HEK293 (cell line): Measurements from ENCODE around the gene TMEM231.

Source experiments
- CTCF ChIA-PET: fragments of 350-600 bp; formaldehyde crosslinking; extraction: SDS; loops from one replicate; lab custom pipeline; 2021; ENCODE audit warnings: antibody characterized with exemption; lab: Yijun Ruan, JAX
- POLR2A ChIA-PET: fragments of 300-600 bp; formaldehyde crosslinking; extraction: SDS; loops from one replicate; lab custom pipeline; 2020; ENCODE audit warnings: antibody characterized with exemption, inconsistent platforms; lab: Yijun Ruan, JAX
- H3K27ac ChIP-seq: fragments of 200-500 bp; sonication (Bioruptor generic); 2 replicates; pipeline ENCODE4 v1.5.1; 2014; ENCODE audit warnings: low read depth, low read length, control low read depth, inconsistent platforms; ENCODE audit errors: extremely low read depth
- H3K36me3 ChIP-seq, 2 experiments: fragments of 200-500 bp in 1 of 2; sonication (Bioruptor generic) in 1 of 2; 1 replicate in 1 of 2; 2 replicates in 1 of 2; pipeline ENCODE4 v1.5.1; 2014 to 2017; ENCODE audit warnings: inconsistent platforms in 2 of 2, low read length in 2 of 2; ENCODE audit not compliant: control insufficient read depth in 2 of 2, insufficient read depth in 1 of 2
- H3K4me1 ChIP-seq: fragments of 200-500 bp; sonication (Bioruptor generic); 2 replicates; pipeline ENCODE4 v1.5.1; 2014; ENCODE audit warnings: mild to moderate bottlenecking, low read length, inconsistent platforms; ENCODE audit not compliant: control insufficient read depth, insufficient read depth
- H3K4me3 ChIP-seq: 2 replicates; pipeline ENCODE4 v1.5.1; 2011; ENCODE audit warnings: low read depth, mild to moderate bottlenecking, control low read depth, low read length, moderate library complexity
- H3K9me3 ChIP-seq: fragments of 200-500 bp; sonication (Bioruptor generic); 2 replicates; pipeline ENCODE4 v1.5.1; 2014; ENCODE audit warnings: low read depth, low read length, inconsistent platforms; ENCODE audit not compliant: control insufficient read depth, insufficient read depth
- BCL11A ChIP-seq: fragments of 450-650 bp; formaldehyde crosslinking; IDR thresholded peaks from 2 replicates; pipeline ENCODE4 v1.5.1; 2016; ENCODE audit warnings: low read depth, missing biosample characterization, missing genetic modification characterization
- HOXC10 ChIP-seq: sonication (generic); formaldehyde crosslinking; IDR thresholded peaks from 2 replicates; pipeline ENCODE4 v1.8.1; 2023; ENCODE audit warnings: mild to moderate bottlenecking, missing genetic modification reagents
- HOXD13 ChIP-seq: sonication (generic); formaldehyde crosslinking; IDR thresholded peaks from 2 replicates; pipeline ENCODE4 v1.8.0; 2022; ENCODE audit warnings: missing genetic modification reagents, borderline replicate concordance
- RBAK ChIP-seq: fragments of 450-650 bp; formaldehyde crosslinking; IDR thresholded peaks from 2 replicates; pipeline ENCODE4 v1.5.1; 2016; ENCODE audit warnings: missing biosample characterization, missing genetic modification characterization
- SP7 ChIP-seq: fragments of 450-650 bp; formaldehyde crosslinking; IDR thresholded peaks from 2 replicates; pipeline ENCODE4 v1.5.1; 2016; ENCODE audit warnings: missing biosample characterization, missing genetic modification characterization
- TCF7L2 ChIP-seq: IDR thresholded peaks from 2 replicates; pipeline ENCODE4 v1.6.1; 2011; ENCODE audit warnings: low read depth, mild to moderate bottlenecking, inconsistent platforms, low read length, moderate library complexity, borderline replicate concordance
- ZBTB17 ChIP-seq: fragments of 450-650 bp; formaldehyde crosslinking; IDR thresholded peaks from 2 replicates; pipeline ENCODE4 v1.5.1; 2016; ENCODE audit warnings: missing biosample characterization, missing genetic modification characterization
- ZBTB48 ChIP-seq: fragments of 450-650 bp; formaldehyde crosslinking; IDR thresholded peaks from 2 replicates; pipeline ENCODE4 v1.5.1; 2016; ENCODE audit warnings: missing biosample characterization, missing genetic modification characterization
- ZFP37 ChIP-seq: fragments of 450-650 bp; formaldehyde crosslinking; IDR thresholded peaks from 2 replicates; pipeline ENCODE4 v1.5.1; 2016; ENCODE audit warnings: missing biosample characterization, missing genetic modification characterization
- ZFP41 ChIP-seq: fragments of 450-650 bp; formaldehyde crosslinking; IDR thresholded peaks from 2 replicates; pipeline ENCODE4 v1.5.1; 2016; ENCODE audit warnings: missing biosample characterization, missing genetic modification characterization, borderline replicate concordance
- ZNF157 ChIP-seq: fragments of 450-650 bp; formaldehyde crosslinking; IDR thresholded peaks from 2 replicates; pipeline ENCODE4 v1.5.1; 2016; ENCODE audit warnings: missing biosample characterization, missing genetic modification characterization
- ZNF280D ChIP-seq: fragments of 450-650 bp; formaldehyde crosslinking; IDR thresholded peaks from 2 replicates; pipeline ENCODE4 v1.5.1; 2016; ENCODE audit warnings: missing biosample characterization, missing genetic modification characterization
- ZNF366 ChIP-seq: fragments of 450-650 bp; formaldehyde crosslinking; conservative IDR thresholded peaks from 2 replicates; pipeline ENCODE4 v1.5.1; 2016; ENCODE audit warnings: missing biosample characterization, missing genetic modification characterization
- ZNF404 ChIP-seq: fragments of 450-650 bp; formaldehyde crosslinking; IDR thresholded peaks from 2 replicates; pipeline ENCODE4 v1.5.1; 2017; ENCODE audit warnings: missing biosample characterization, missing genetic modification characterization
- ZNF433 ChIP-seq: fragments of 450-650 bp; formaldehyde crosslinking; IDR thresholded peaks from 2 replicates; pipeline ENCODE4 v1.5.1; 2016; ENCODE audit warnings: missing biosample characterization, missing genetic modification characterization, low read depth
- ZNF521 ChIP-seq: fragments of 450-650 bp; formaldehyde crosslinking; IDR thresholded peaks from 2 replicates; pipeline ENCODE4 v1.5.1; 2017; ENCODE audit warnings: missing biosample characterization, mild to moderate bottlenecking, missing genetic modification characterization
- ZNF548 ChIP-seq: fragments of 450-650 bp; formaldehyde crosslinking; IDR thresholded peaks from 2 replicates; pipeline ENCODE4 v1.5.1; 2016; ENCODE audit warnings: missing biosample characterization, missing genetic modification characterization
- ZNF585B ChIP-seq: fragments of 450-650 bp; formaldehyde crosslinking; IDR thresholded peaks from 2 replicates; pipeline ENCODE4 v1.5.1; 2016; ENCODE audit warnings: missing biosample characterization, missing genetic modification characterization
- ZNF623 ChIP-seq: fragments of 450-650 bp; formaldehyde crosslinking; IDR thresholded peaks from 2 replicates; pipeline ENCODE4 v1.5.1; 2016; ENCODE audit warnings: missing biosample characterization, missing genetic modification characterization
- ZNF626 ChIP-seq: fragments of 450-650 bp; sonication (Bioruptor Pico); formaldehyde crosslinking; IDR thresholded peaks from 2 replicates; pipeline ENCODE4 v1.5.1; 2018; ENCODE audit warnings: missing biosample characterization, missing genetic modification characterization, inconsistent platforms
- ZNF660 ChIP-seq: fragments of 450-650 bp; IDR thresholded peaks from 2 replicates; pipeline ENCODE4 v1.5.1; 2018; ENCODE audit warnings: missing biosample characterization, mild to moderate bottlenecking, missing genetic modification characterization
- ZNF707 ChIP-seq: fragments of 450-650 bp; formaldehyde crosslinking; IDR thresholded peaks from 2 replicates; pipeline ENCODE4 v1.5.1; 2016; ENCODE audit warnings: missing biosample characterization, missing genetic modification characterization
- ZNF768 ChIP-seq: fragments of 450-650 bp; formaldehyde crosslinking; IDR thresholded peaks from 2 replicates; pipeline ENCODE4 v1.5.1; 2018; ENCODE audit warnings: missing biosample characterization, mild to moderate bottlenecking, missing genetic modification characterization
- ZNF776 ChIP-seq: fragments of 450-650 bp; formaldehyde crosslinking; IDR thresholded peaks from 2 replicates; pipeline ENCODE4 v1.5.0; 2017; ENCODE audit warnings: missing biosample characterization, missing genetic modification characterization, borderline replicate concordance
- TF ChIP-seq, protein P1 (sequence below): fragments of 450-650 bp; formaldehyde crosslinking; conservative IDR thresholded peaks from 2 replicates; pipeline ENCODE4 v1.5.1; 2016; ENCODE audit warnings: low read depth, missing biosample characterization, missing genetic modification characterization
- TF ChIP-seq, protein P2 (sequence below): fragments of 450-650 bp; IDR thresholded peaks from 2 replicates; pipeline ENCODE4 v1.5.1; 2018; ENCODE audit warnings: missing biosample characterization, mild to moderate bottlenecking, missing genetic modification characterization
- TF ChIP-seq, protein P3 (sequence below): fragments of 450-650 bp; formaldehyde crosslinking; IDR thresholded peaks from 2 replicates; pipeline ENCODE4 v1.5.1; 2016; ENCODE audit warnings: missing biosample characterization, missing genetic modification characterization

Gene TMEM231

GRCh38 chr16:75575958-75576357 lies 19.9 kb upstream of the TMEM231 start (continued):
- TF ChIP-seq, protein P1, sequence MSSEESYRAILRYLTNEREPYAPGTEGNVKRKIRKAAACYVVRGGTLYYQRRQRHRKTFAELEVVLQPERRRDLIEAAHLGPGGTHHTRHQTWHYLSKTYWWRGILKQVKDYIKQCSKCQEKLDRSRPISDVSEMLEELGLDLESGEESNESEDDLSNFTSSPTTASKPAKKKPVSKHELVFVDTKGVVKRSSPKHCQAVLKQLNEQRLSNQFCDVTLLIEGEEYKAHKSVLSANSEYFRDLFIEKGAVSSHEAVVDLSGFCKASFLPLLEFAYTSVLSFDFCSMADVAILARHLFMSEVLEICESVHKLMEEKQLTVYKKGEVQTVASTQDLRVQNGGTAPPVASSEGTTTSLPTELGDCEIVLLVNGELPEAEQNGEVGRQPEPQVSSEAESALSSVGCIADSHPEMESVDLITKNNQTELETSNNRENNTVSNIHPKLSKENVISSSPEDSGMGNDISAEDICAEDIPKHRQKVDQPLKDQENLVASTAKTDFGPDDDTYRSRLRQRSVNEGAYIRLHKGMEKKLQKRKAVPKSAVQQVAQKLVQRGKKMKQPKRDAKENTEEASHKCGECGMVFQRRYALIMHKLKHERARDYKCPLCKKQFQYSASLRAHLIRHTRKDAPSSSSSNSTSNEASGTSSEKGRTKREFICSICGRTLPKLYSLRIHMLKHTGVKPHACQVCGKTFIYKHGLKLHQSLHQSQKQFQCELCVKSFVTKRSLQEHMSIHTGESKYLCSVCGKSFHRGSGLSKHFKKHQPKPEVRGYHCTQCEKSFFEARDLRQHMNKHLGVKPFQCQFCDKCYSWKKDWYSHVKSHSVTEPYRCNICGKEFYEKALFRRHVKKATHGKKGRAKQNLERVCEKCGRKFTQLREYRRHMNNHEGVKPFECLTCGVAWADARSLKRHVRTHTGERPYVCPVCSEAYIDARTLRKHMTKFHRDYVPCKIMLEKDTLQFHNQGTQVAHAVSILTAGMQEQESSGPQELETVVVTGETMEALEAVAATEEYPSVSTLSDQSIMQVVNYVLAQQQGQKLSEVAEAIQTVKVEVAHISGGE, result no peak
- no peak for TF ChIP-seq HOXD13 (CRISPR knock-in tag)
- no peak for TF ChIP-seq TCF7L2
- TF ChIP-seq ZNF623 (tag by site-specific recombination), result no peak
- TF ChIP-seq ZBTB17 (tag by site-specific recombination), result no peak
- TF ChIP-seq RBAK (tag by site-specific recombination), result no peak
- TF ChIP-seq ZNF585B (tag by site-specific recombination), result no peak
- TF ChIP-seq ZFP41, result no peak
- TF ChIP-seq, protein P2, sequence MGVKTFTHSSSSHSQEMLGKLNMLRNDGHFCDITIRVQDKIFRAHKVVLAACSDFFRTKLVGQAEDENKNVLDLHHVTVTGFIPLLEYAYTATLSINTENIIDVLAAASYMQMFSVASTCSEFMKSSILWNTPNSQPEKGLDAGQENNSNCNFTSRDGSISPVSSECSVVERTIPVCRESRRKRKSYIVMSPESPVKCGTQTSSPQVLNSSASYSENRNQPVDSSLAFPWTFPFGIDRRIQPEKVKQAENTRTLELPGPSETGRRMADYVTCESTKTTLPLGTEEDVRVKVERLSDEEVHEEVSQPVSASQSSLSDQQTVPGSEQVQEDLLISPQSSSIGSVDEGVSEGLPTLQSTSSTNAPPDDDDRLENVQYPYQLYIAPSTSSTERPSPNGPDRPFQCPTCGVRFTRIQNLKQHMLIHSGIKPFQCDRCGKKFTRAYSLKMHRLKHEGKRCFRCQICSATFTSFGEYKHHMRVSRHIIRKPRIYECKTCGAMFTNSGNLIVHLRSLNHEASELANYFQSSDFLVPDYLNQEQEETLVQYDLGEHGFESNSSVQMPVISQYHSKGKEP (tag by site-specific recombination), result no peak
- no peak for TF ChIP-seq ZNF404
- TF ChIP-seq ZNF280D (tag by site-specific recombination), result no peak

- no peak overlapping the region for H3K27ac ChIP-seq
- CTCF ChIA-PET, result interaction anchor here (0.9 to 1.4 kb wide), 2 partner anchors 56 to 375 kb away, joined by 3 read pairs; no protein-coding TSS in a partner anchor
- H3K36me3 ChIP-seq, result peaks cover 35 to 95% of the 10 kb centered on the region in 2 experiments
- H3K4me1 ChIP-seq, result no peaks in the 10 kb centered on the region
- POLR2A ChIA-PET, result no interaction called here
- H3K9me3 ChIP-seq, result no peaks in the 10 kb centered on the region
- H3K4me3 ChIP-seq, result no peak overlapping the region
- TF ChIP-seq ZNF366 (tag by site-specific recombination), result no peak
- TF ChIP-seq ZFP37 (tag by site-specific recombination), result no peak
- TF ChIP-seq ZNF768, result no peak
- TF ChIP-seq ZNF521 (tag by site-specific recombination), result no peak
- TF ChIP-seq, protein P3, sequence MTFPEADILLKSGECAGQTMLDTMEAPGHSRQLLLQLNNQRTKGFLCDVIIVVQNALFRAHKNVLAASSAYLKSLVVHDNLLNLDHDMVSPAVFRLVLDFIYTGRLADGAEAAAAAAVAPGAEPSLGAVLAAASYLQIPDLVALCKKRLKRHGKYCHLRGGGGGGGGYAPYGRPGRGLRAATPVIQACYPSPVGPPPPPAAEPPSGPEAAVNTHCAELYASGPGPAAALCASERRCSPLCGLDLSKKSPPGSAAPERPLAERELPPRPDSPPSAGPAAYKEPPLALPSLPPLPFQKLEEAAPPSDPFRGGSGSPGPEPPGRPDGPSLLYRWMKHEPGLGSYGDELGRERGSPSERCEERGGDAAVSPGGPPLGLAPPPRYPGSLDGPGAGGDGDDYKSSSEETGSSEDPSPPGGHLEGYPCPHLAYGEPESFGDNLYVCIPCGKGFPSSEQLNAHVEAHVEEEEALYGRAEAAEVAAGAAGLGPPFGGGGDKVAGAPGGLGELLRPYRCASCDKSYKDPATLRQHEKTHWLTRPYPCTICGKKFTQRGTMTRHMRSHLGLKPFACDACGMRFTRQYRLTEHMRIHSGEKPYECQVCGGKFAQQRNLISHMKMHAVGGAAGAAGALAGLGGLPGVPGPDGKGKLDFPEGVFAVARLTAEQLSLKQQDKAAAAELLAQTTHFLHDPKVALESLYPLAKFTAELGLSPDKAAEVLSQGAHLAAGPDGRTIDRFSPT (tag by site-specific recombination), result no peak
- no peak for TF ChIP-seq ZNF776 (tag by site-specific recombination)
- TF ChIP-seq ZNF707 (tag by site-specific recombination), result no peak
- TF ChIP-seq ZBTB48 (tag by site-specific recombination), result no peak
- no peak for TF ChIP-seq ZNF433
- TF ChIP-seq SP7, result no peak
- TF ChIP-seq, protein P2 (tag by site-specific recombination), result no peak
- no peak for TF ChIP-seq ZNF157
- TF ChIP-seq ZNF660 (tag by site-specific recombination), result no peak
- TF ChIP-seq HOXC10 (CRISPR knock-in tag), result no peak
- no peak for TF ChIP-seq BCL11A (tag by site-specific recombination)
- no peak for TF ChIP-seq ZNF548 (tag by site-specific recombination)
- no peak for TF ChIP-seq ZNF626
- no peak for TF ChIP-seq HOXD13 (CRISPR knock-in tag)
Measured at GRCh38 chr16:75573955-75574354, 17.9 kb upstream of the TMEM231 start.
